Esophagus squamous epithelium (tissue), 4 donors: Measurements from ENCODE around the gene VKORC1L1.
"Not testable (repeated sequence)": the region's sequence is repeated elsewhere in the genome, so short reads cannot be mapped to it uniquely, and the experiment has no call there.

Experiments
- CTCF ChIP-seq, 6 experiments: fragments of 450-650 bp in 4 of 6; fragments of 200-600 bp in 2 of 6; sonication (generic) in 2 of 6; IDR thresholded peaks; one replicate each; pipeline ENCODE4 v1.5.1; 2016 to 2019; ENCODE audit warnings: antibody characterized with exemption in 6 of 6, mild to moderate bottlenecking in 4 of 6, moderate library complexity in 4 of 6
- POLR2A ChIP-seq, 4 donors: fragments of 450-650 bp; IDR thresholded peaks; one replicate each; pipeline ENCODE4 v1.6.1; 2017; ENCODE audit warnings: antibody characterized with exemption in 4 of 4, mild to moderate bottlenecking in 4 of 4, moderate library complexity in 3 of 4

DNA sequence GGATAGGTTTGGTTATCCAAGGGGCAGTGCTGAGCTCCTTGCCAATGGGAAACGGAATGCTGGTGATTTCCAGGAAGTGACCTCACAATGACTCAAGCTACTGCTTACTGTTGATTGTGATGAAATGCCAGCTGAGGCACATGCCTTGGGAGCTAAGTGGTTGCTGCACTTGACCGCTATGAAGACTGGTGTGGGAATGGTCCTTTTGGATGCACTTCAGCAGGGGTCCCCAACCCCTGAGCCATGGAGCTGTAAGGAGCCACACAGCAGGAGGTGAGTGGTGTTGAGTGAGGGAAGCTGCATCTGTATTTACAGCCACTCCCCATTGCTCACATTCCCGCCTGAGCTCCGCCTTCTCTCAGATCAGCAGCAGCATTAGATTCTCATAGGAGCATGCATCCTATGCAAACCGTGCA, 35.3 kb upstream of the VKORC1L1 start:
- TF ChIP-seq CTCF, POLR2A (IDR thresholded peaks at IDR 0.05): not testable (repeated sequence)
